Activated CD8-positive, alpha-beta T cell treated with anti-CD3 and anti-CD28 coated beads for 36 hours (primary cell): ENCODE results near the gene LRIG1. TPM values are rescaled to one million over a fixed set of nuclear protein-coding genes. Genes with fewer than 3 reads are reported as not detected.

Experiments used
- ATAC-seq: fragments of 200-7000 bp; cut with Tn5 transposase; one replicate; pipeline ENCODE4 v1.10.0; 2021; ENCODE audit warnings: mild to moderate bottlenecking, moderate library complexity
- CTCF ChIA-PET: fragments of 350-600 bp; sonication (Branson Sonifier 250); formaldehyde crosslinking; loops from one replicate; lab custom pipeline; 2021; ENCODE audit warnings: antibody characterized with exemption; lab: Charles Lee
- POLR2A ChIA-PET: fragments of 350-600 bp; sonication (Branson Sonifier 250); formaldehyde crosslinking; loops from one replicate; lab custom pipeline; 2021; ENCODE audit warnings: antibody characterized with exemption; lab: Charles Lee
- DNase-seq: peaks from one replicate; pipeline ENCODE4 v3.0.0-alpha.2; 2020
- H3K27ac Mint-ChIP-seq: one replicate; pipeline ENCODE4 v1.8.0; 2021; ENCODE audit warnings: mild to moderate bottlenecking, mixed read lengths
- H3K27me3 Mint-ChIP-seq: one replicate; pipeline ENCODE4 v1.8.0; 2021; ENCODE audit warnings: mixed read lengths
- H3K36me3 Mint-ChIP-seq: one replicate; pipeline ENCODE4 v1.8.0; 2021; ENCODE audit warnings: low read depth, mixed read lengths
- H3K4me1 Mint-ChIP-seq: one replicate; pipeline ENCODE4 v1.8.0; 2021; ENCODE audit warnings: low read depth, mixed read lengths
- H3K4me3 Mint-ChIP-seq: one replicate; pipeline ENCODE4 v1.8.0; 2021; ENCODE audit warnings: mild to moderate bottlenecking, moderate library complexity, mixed read lengths
- H3K9me3 Mint-ChIP-seq: one replicate; pipeline ENCODE4 v1.8.0; 2021; ENCODE audit warnings: mixed read lengths
- intact Hi-C: fragments of 100-400 bp; cut with micrococcal nuclease; formaldehyde crosslinking; loops from one replicate; pipeline ENCODE4 v1.10.0; 2022
- total RNA-seq, 2 experiments: library from RNA; stranded (reverse); gene quantifications; one replicate each; pipeline ENCODE4 v1.2.3, GENCODE V29; 2021
- TF ChIP-seq, protein P1 (sequence below): fragments of 200-600 bp; IDR thresholded peaks from one replicate; pipeline ENCODE4 v1.8.0; 2022; ENCODE audit warnings: antibody characterized with exemption, mild to moderate bottlenecking

The LRIG1 gene
- total RNA-seq, 2 experiments from 2014 or later: 12.7 to 13.0 TPM

DNA sequence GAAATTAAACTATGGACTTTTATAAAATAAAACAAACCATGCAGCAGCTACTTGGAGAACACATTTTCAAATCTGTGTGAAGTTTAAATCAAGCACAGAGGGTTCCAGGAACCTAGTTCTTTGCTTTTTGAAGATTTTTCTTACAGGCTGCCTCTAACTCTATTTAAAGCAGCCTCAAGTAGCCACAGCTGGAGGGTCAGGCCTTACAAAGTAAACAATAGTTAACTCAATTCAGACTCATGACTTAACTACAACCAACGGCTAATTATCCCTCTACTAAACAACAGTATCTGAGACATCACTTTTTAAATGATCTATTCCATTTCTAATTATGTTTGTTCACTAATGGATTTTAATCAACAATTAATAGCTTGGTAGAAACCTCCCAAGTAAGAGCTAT lies 9.8 kb downstream of the LRIG1 start:
- TF ChIP-seq, protein P1, sequence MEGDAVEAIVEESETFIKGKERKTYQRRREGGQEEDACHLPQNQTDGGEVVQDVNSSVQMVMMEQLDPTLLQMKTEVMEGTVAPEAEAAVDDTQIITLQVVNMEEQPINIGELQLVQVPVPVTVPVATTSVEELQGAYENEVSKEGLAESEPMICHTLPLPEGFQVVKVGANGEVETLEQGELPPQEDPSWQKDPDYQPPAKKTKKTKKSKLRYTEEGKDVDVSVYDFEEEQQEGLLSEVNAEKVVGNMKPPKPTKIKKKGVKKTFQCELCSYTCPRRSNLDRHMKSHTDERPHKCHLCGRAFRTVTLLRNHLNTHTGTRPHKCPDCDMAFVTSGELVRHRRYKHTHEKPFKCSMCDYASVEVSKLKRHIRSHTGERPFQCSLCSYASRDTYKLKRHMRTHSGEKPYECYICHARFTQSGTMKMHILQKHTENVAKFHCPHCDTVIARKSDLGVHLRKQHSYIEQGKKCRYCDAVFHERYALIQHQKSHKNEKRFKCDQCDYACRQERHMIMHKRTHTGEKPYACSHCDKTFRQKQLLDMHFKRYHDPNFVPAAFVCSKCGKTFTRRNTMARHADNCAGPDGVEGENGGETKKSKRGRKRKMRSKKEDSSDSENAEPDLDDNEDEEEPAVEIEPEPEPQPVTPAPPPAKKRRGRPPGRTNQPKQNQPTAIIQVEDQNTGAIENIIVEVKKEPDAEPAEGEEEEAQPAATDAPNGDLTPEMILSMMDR: no peak
- intact Hi-C loops: no loop called here
- Mint-ChIP-seq H3K27ac (no peak overlapping the region), H3K9me3 (no peaks in the 10 kb centered on the region), H3K27me3 (no peaks in the 10 kb centered on the region), H3K36me3 (no peaks in the 10 kb centered on the region), H3K4me3 (no peak overlapping the region), H3K4me1 (peaks cover 74% of the 10 kb centered on the region)
- ATAC-seq (no peak), DNase-seq (no peak)
- ChIA-PET CTCF (interaction anchor here (0.9 to 2.8 kb wide), 5 partner anchors 8 to 237 kb away, joined by 4 to 7 read pairs (median 5); partner anchors contain the start of gene LRIG1), POLR2A (interaction anchor here (1.0 to 3.2 kb wide), 6 partner anchors 9 to 258 kb away, joined by 3 to 14 read pairs (median 6); partner anchors contain the start of gene LRIG1)

DNA sequence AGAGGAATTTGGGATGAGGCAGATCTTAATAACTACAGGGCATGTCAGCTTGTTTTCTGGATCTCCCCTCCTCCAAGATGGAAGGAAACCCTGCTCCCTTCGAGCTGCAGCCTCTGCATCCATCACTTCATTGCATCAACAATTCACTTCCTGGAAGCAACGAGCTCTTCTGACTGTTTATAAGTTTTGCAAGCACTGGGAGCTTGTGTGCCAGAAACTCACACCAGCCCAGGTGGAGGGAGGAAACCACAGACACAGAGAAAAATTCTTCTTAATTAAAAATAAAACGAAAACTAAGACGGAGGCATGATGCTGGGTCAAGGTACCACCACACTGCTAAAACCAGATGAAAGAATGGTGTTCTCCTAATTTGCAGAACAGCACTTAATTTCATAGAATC lies 10.6 kb downstream of the LRIG1 start:
- peak; percentile 40 for ATAC-seq
- Mint-ChIP-seq H3K9me3 (no peaks in the 10 kb centered on the region), H3K27me3 (no peaks in the 10 kb centered on the region), H3K4me3 (peak overlapping the region; percentile 55), H3K36me3 (no peaks in the 10 kb centered on the region), H3K27ac (peak overlapping the region; percentile 89), H3K4me1 (peaks cover 71% of the 10 kb centered on the region)
- CTCF ChIA-PET: interaction anchor here (0.9 to 2.8 kb wide), 4 partner anchors 9 to 237 kb away, joined by 4 to 7 read pairs (median 6); no protein-coding TSS in a partner anchor
- POLR2A ChIA-PET: interaction anchor here (1.0 to 3.2 kb wide), 6 partner anchors 9 to 258 kb away, joined by 3 to 14 read pairs (median 6); partner anchors contain the start of gene LRIG1
- peak; percentile 49 for DNase-seq
- intact Hi-C loops: no loop called here
- TF ChIP-seq, protein P1: no peak

DNA sequence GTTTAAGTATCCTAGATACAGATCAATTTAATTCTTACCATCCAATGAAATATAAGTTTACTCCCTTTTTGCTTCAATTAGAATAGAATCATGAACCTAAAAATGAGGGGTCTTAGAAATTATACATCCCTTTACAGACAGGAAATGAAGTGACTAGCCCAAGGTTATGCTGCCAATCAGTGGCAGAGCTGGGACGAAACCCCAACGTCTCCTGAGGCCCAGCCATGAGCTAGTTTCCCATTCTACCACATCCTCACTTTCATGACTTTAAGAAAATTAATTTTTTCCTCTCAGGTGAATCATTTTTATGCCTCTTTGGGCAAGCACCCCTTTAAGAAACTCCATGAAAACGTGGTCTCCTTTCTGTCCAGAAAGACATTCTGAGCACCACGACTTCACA lies 11.2 kb downstream of the LRIG1 start:
- ChIA-PET POLR2A (interaction anchor here (1.2 to 3.2 kb wide), 4 partner anchors 9 to 21 kb away, joined by 3 to 14 read pairs (median 5); partner anchors contain the start of gene LRIG1), CTCF (interaction anchor here (1.8 to 2.8 kb wide), 3 partner anchors 9 to 82 kb away, joined by 5 to 7 read pairs (median 6); no protein-coding TSS in a partner anchor)
- H3K36me3 Mint-ChIP-seq: no peaks in the 10 kb centered on the region
- TF ChIP-seq, protein P1: no peak
- peak; percentile 70 for DNase-seq
- no peaks in the 10 kb centered on the region for H3K9me3 Mint-ChIP-seq
- peak overlapping the region; percentile 55 for H3K4me3 Mint-ChIP-seq
- intact Hi-C loops: no loop called here
- H3K4me1 Mint-ChIP-seq: peaks cover 64% of the 10 kb centered on the region
- H3K27ac Mint-ChIP-seq: peak overlapping the region; percentile 89
- no peaks in the 10 kb centered on the region for H3K27me3 Mint-ChIP-seq
- peak; percentile 85 for ATAC-seq

DNA sequence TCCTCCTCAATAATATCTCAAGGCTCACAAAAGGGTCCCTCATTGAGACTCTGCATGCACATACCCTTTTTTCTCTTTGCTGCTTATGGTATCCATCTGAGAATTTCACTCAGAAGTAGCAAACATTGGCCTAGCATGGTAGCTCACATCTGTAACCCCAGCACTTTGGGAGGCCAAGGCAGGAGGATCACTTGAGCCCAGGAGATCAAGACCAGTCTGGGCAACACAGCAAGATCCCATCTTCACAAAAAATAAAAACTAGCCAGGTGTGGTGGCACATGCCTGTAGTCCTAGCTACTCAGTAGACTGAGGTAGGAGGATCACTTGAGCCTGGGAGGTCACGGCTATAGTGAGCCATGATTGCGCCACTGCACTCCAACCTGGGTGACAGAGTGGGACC lies 11.7 kb downstream of the LRIG1 start:
- DNase-seq: no peak
- H3K4me1 Mint-ChIP-seq: peaks cover 66% of the 10 kb centered on the region
- intact Hi-C loops: no loop called here
- H3K9me3 Mint-ChIP-seq: no peaks in the 10 kb centered on the region
- ChIA-PET POLR2A (interaction anchor here (1.2 kb wide), 1 partner anchor 8 kb away, joined by 3 read pairs; no protein-coding TSS in a partner anchor), CTCF (interaction anchor here (1.8 to 2.8 kb wide), 3 partner anchors 8 to 81 kb away, joined by 5 to 7 read pairs (median 6); no protein-coding TSS in a partner anchor)
- no peaks in the 10 kb centered on the region for H3K36me3 Mint-ChIP-seq
- no peaks in the 10 kb centered on the region for H3K27me3 Mint-ChIP-seq
- peak overlapping the region; percentile 89 for H3K27ac Mint-ChIP-seq
- peak; percentile 5 for ATAC-seq
- peak overlapping the region; percentile 55 for H3K4me3 Mint-ChIP-seq
- TF ChIP-seq, protein P1: no peak

DNA sequence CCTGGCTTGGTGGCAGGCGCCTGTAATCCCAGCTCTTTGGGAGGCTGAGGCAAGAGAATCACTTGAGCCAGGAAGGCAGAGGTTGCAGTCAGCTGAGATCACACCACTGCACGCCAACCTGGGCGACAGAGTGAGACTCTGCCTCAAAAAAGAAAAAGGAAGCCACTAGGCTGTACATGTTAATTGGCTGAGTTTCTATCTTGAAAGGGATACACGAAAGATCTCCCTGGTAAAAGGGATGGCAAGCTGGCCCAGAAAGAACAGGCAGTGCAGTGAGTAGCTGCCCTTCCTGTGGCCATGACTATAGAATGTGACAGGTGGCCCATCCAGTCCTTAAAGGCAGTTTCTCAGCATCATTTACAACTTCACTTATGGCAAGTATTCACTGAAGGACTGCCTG lies 12.3 kb downstream of the LRIG1 start:
- Mint-ChIP-seq H3K4me1 (peaks cover 68% of the 10 kb centered on the region), H3K27ac (peak overlapping the region; percentile 89), H3K27me3 (no peaks in the 10 kb centered on the region), H3K4me3 (no peak overlapping the region), H3K36me3 (no peaks in the 10 kb centered on the region), H3K9me3 (no peaks in the 10 kb centered on the region)
- intact Hi-C loops: no loop called here
- DNase-seq: peak; percentile 19
- TF ChIP-seq, protein P1: no peak
- CTCF ChIA-PET: no interaction called here
- ATAC-seq: peak; percentile 21
- POLR2A ChIA-PET: interaction anchor here (1.2 kb wide), 1 partner anchor 8 kb away, joined by 3 read pairs; no protein-coding TSS in a partner anchor
